Measurements from ENCODE around the gene CNPY1.

- no peak for TF ChIP-seq CTCF (conservative IDR thresholded peaks at IDR 0.05)
- no peak for TF ChIP-seq EZH2 (IDR thresholded peaks at IDR 0.05; ENCODE audit: low read depth)
Observed at GRCh38 chr7:155581954-155582353, 35.6 kb upstream of the CNPY1 start.
